SK-N-SH (cell line): ENCODE data around the gene DEAF1. TPM values are rescaled to one million over a fixed set of nuclear protein-coding genes. Genes with fewer than 3 reads are reported as not detected.

ENCODE experiments used
- CTCF ChIA-PET: fragments of 300-600, 350-600 bp; formaldehyde crosslinking; extraction: SDS; loops from one replicate; lab custom pipeline; 2021; lab: Yijun Ruan, JAX
- POLR2A ChIA-PET: fragments of 350-600 bp; sonication (Branson Sonifier 250); formaldehyde crosslinking; extraction: SDS; loops from one replicate; lab custom pipeline; 2020; ENCODE audit warnings: antibody characterized with exemption, inconsistent platforms; lab: Yijun Ruan, JAX
- DNase-seq: peaks from one replicate; pipeline ENCODE4 v3.0.0; 2012
- H2AFZ ChIP-seq: fragments of 200-600 bp; sonication (generic); 2 replicates; pipeline ENCODE4 v1.8.1; 2016; ENCODE audit warnings: antibody characterized with exemption, mild to moderate bottlenecking, low read depth
- H3F3A ChIP-seq: fragments of 200-600 bp; sonication (generic); replicated peaks from 2 replicates; pipeline ENCODE3; 2016; ENCODE audit warnings: antibody characterized with exemption, mild to moderate bottlenecking; ENCODE audit not compliant: insufficient read depth
- H3K27ac ChIP-seq, 2 experiments: fragments of 200-500 bp in 1 of 2; fragments of 200-600 bp in 1 of 2; sonication (Bioruptor generic) in 1 of 2; sonication (generic), shearing (Covaris generic) in 1 of 2; 2 replicates each; pipeline versions ENCODE4 v1.5.1 to v1.6.1; 2014 to 2016; ENCODE audit warnings: low read depth in 2 of 2, inconsistent platforms in 1 of 2, low read length in 1 of 2, mild to moderate bottlenecking in 1 of 2, mixed read lengths in 1 of 2
- H3K27me3 ChIP-seq: fragments of 200-600 bp; sonication (generic), shearing (Covaris generic); 2 replicates; pipeline ENCODE4 v1.6.1; 2016; ENCODE audit warnings: mixed run types; ENCODE audit not compliant: insufficient read depth
- H3K36me3 ChIP-seq, 2 experiments: fragments of 200-500 bp in 1 of 2; fragments of 200-600 bp in 1 of 2; sonication (Bioruptor generic) in 1 of 2; sonication (generic) in 1 of 2; replicated peaks in 1 of 2; 2 replicates each; pipeline versions ENCODE3 to v1.5.1; 2014 to 2016; ENCODE audit warnings: low read length in 1 of 2, mild to moderate bottlenecking in 1 of 2; ENCODE audit not compliant: insufficient read depth in 2 of 2, control insufficient read depth in 1 of 2
- H3K4me1 ChIP-seq, 2 experiments: fragments of 200-500 bp in 1 of 2; fragments of 200-600 bp in 1 of 2; sonication (Bioruptor generic) in 1 of 2; sonication (generic), shearing (Covaris generic) in 1 of 2; 2 replicates each; pipeline versions ENCODE4 v1.5.1 to v1.6.1; 2014 to 2016; ENCODE audit warnings: low read depth in 1 of 2, low read length in 1 of 2, mixed run types in 1 of 2; ENCODE audit not compliant: insufficient read depth in 2 of 2, control insufficient read depth in 1 of 2
- H3K4me2 ChIP-seq: fragments of 200-600 bp; sonication (generic), shearing (Covaris generic); 2 replicates; pipeline ENCODE4 v1.6.1; 2017; ENCODE audit warnings: mixed run types
- H3K4me3 ChIP-seq, 2 experiments: fragments of 200-500 bp in 1 of 2; fragments of 200-600 bp in 1 of 2; sonication (Bioruptor generic) in 1 of 2; sonication (generic), shearing (Covaris generic) in 1 of 2; 2 replicates each; pipeline versions ENCODE4 v1.5.1 to v1.8.1; 2014 to 2016; ENCODE audit warnings: low read depth in 2 of 2, inconsistent platforms in 1 of 2, low read length in 1 of 2, mild to moderate bottlenecking in 1 of 2, mixed read lengths in 1 of 2, moderate library complexity in 1 of 2
- H3K79me2 ChIP-seq: fragments of 200-600 bp; sonication (generic); 2 replicates; pipeline ENCODE4 v1.8.1; 2017; ENCODE audit warnings: mild to moderate bottlenecking; ENCODE audit not compliant: insufficient read depth
- H3K9ac ChIP-seq: fragments of 200-600 bp; sonication (generic); 2 replicates; pipeline ENCODE4 v1.6.1; 2017; ENCODE audit warnings: mixed run types
- H3K9me2 ChIP-seq: fragments of 200-600 bp; sonication (generic); 2 replicates; pipeline ENCODE4 v1.6.1; 2017; ENCODE audit warnings: mixed run types
- H3K9me3 ChIP-seq: fragments of 200-600 bp; sonication (generic); 2 replicates; pipeline ENCODE4 v1.6.1; 2017; ENCODE audit warnings: mixed run types, mild to moderate bottlenecking, moderate library complexity
- H4K20me1 ChIP-seq: fragments of 200-600 bp; sonication (generic); 2 replicates; pipeline ENCODE4 v1.6.1; 2017; ENCODE audit warnings: mild to moderate bottlenecking, mixed run types; ENCODE audit not compliant: insufficient read depth
- CHD2 ChIP-seq: fragments of 150-350 bp; IDR thresholded peaks from 2 replicates; pipeline ENCODE4 v1.6.1; 2018; ENCODE audit warnings: low read length; ENCODE audit not compliant: partially characterized antibody
- FOSL2 ChIP-seq: IDR thresholded peaks from 2 replicates; pipeline ENCODE4 v1.4.0; 2012; ENCODE audit warnings: low read depth, mild to moderate bottlenecking, moderate library complexity, borderline replicate concordance
- FOXJ3 ChIP-seq: sonication (generic); formaldehyde crosslinking; IDR thresholded peaks from 2 replicates; pipeline ENCODE4 v1.5.1; 2020; ENCODE audit warnings: mild to moderate bottlenecking, missing genetic modification reagents
- FOXM1 ChIP-seq: IDR thresholded peaks from 2 replicates; pipeline ENCODE4 v1.4.0; 2012; ENCODE audit warnings: low read depth, mild to moderate bottlenecking
- GABPA ChIP-seq: IDR thresholded peaks from 2 replicates; pipeline ENCODE4 v1.4.0; 2012; ENCODE audit warnings: low read depth, mild to moderate bottlenecking
- IRF3 ChIP-seq: fragments of 150-350 bp; IDR thresholded peaks from 2 replicates; pipeline ENCODE4 v1.6.1; 2016; ENCODE audit warnings: mild to moderate bottlenecking, low read depth, low read length
- MEF2A ChIP-seq: IDR thresholded peaks from 2 replicates; pipeline ENCODE4 v1.4.0; 2012; ENCODE audit warnings: low read depth, borderline replicate concordance
- MXI1 ChIP-seq: IDR thresholded peaks from 2 replicates; pipeline ENCODE4 v1.6.1; 2012; ENCODE audit warnings: mild to moderate bottlenecking, low read depth, low read length, improper control_type of control experiment
- NRF1 ChIP-seq: IDR thresholded peaks from 2 replicates; pipeline ENCODE4 v1.6.1; 2012; ENCODE audit warnings: low read depth, mild to moderate bottlenecking, low read length
- PBX3 ChIP-seq: IDR thresholded peaks from 2 replicates; pipeline ENCODE4; 2012
- POLR2AphosphoS5 ChIP-seq: IDR thresholded peaks from 2 replicates; pipeline ENCODE4 v1.6.1; 2012; ENCODE audit warnings: low read depth, low read length
- RCOR1 ChIP-seq: fragments of 150-350 bp; IDR thresholded peaks from 2 replicates; pipeline ENCODE4 v1.6.1; 2017; ENCODE audit warnings: antibody characterized with exemption, low read length
- RFX5 ChIP-seq: IDR thresholded peaks from 2 replicates; pipeline ENCODE4 v1.6.1; 2012; ENCODE audit warnings: mild to moderate bottlenecking, improper control_type of control experiment, low read length
- SIN3A ChIP-seq: IDR thresholded peaks from 2 replicates; pipeline ENCODE4 v1.6.1; 2012; ENCODE audit warnings: low read depth, mild to moderate bottlenecking, low read length, moderate library complexity, borderline replicate concordance
- SMC3 ChIP-seq: IDR thresholded peaks from 2 replicates; pipeline ENCODE4 v1.6.1; 2012; ENCODE audit warnings: low read depth, low read length, improper control_type of control experiment
- YY1 ChIP-seq: IDR thresholded peaks from 2 replicates; pipeline ENCODE4 v1.4.0; 2012; ENCODE audit warnings: low read depth, mild to moderate bottlenecking
- WGBS: methylation state at CpG from one replicate; pipeline ENCODE4 v1.1.6; 2017; ENCODE audit warnings: low lambda C conversion rate; 5-methylcytosine and 5-hydroxymethylcytosine counted together
- polyA plus RNA-seq, 3 experiments: library from polyadenylated mRNA; depleted of rRNA; stranded (reverse); fragments of >200 nt; gene quantifications; 2 replicates each; pipeline ENCODE4 v1.2.3, GENCODE V29; 2012
- TF ChIP-seq, protein P1 (sequence below): fragments of 150-350 bp; IDR thresholded peaks from 2 replicates; pipeline ENCODE4 v1.6.1; 2017; ENCODE audit warnings: antibody characterized with exemption, low read length, low read depth, borderline replicate concordance

The DEAF1 gene
- polyA plus RNA-seq, 1 of the 3 experiments (the other 2 are of a cell fraction), result 40.6 TPM

DNA sequence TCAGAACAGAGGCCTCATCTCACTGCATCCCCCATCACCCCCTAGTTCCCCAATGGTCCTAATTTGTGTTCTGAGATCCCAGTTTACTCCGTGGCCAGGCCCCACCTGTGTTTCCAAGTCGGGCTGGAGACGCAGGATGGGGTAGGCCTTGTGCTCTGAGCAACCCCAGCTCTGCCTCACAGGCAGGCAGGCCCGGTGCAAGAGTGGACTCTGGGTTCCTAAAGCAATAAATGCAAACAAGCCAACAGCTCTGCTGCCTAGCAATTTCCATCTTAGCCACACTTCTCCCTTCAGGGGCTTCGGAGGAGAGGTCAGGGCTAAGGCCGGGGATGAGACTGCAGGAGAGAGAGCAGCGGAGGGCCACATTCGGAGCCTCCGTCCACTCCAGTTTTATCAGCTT is 8.5 kb upstream of the DEAF1 start:
- Histone ChIP-seq H3K27me3 (no peaks in the 10 kb centered on the region), H3K36me3 (peaks cover 0 to 3% of the 10 kb centered on the region in 2 experiments), H3K9ac (no peak overlapping the region), H3K9me2 (no peaks in the 10 kb centered on the region), H4K20me1 (no peaks in the 10 kb centered on the region), H3K9me3 (no peaks in the 10 kb centered on the region), H3F3A (no peaks in the 10 kb centered on the region), H3K27ac (no peak overlapping the region), H3K4me2 (no peak overlapping the region), H2AFZ (no peak overlapping the region), H3K4me3 (no peak overlapping the region), H3K79me2 (peaks cover 5% of the 10 kb centered on the region; the same call in 1 of the 2 replicates), H3K4me1 (peaks cover 0 to 2% of the 10 kb centered on the region in 2 experiments; a peak in 1 of 4 replicates)
- 92% methylated on average over 9 of the region's 9 CpGs for WGBS
- POLR2A ChIA-PET, result no interaction called here
- DNase-seq, result no peak
- CTCF ChIA-PET, result interaction anchor here (1.5 to 3.9 kb wide), 3 partner anchors 20 to 24 kb away, joined by 3 to 22 read pairs (median 7); no protein-coding TSS in a partner anchor
- TF ChIP-seq FOSL2 (no peak), FOXJ3 (no peak), SMC3 (no peak), RFX5 (no peak), POLR2AphosphoS5 (no peak), GABPA (no peak), MXI1 (no peak), RCOR1 (no peak), IRF3 (no peak), YY1 (no peak), SIN3A (no peak), PBX3 (no peak), CHD2 (no peak), MEF2A (no peak), NRF1 (no peak), FOXM1 (no peak)
- TF ChIP-seq, protein P1, sequence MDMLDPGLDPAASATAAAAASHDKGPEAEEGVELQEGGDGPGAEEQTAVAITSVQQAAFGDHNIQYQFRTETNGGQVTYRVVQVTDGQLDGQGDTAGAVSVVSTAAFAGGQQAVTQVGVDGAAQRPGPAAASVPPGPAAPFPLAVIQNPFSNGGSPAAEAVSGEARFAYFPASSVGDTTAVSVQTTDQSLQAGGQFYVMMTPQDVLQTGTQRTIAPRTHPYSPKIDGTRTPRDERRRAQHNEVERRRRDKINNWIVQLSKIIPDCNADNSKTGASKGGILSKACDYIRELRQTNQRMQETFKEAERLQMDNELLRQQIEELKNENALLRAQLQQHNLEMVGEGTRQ, result no peak
